KMS-11 (cell line): ENCODE measurements around the gene MTHFD1.

Experiments used
- H2AFZ ChIP-seq: fragments of 200-600 bp; sonication (generic); 2 replicates; pipeline ENCODE4 v1.6.1; 2016; ENCODE audit warnings: antibody characterized with exemption, mixed run types, low read depth
- H3K27ac ChIP-seq: fragments of 200-600 bp; sonication (generic); 2 replicates; pipeline ENCODE4 v1.6.1; 2016; ENCODE audit warnings: mild to moderate bottlenecking, mixed run types
- H3K27me3 ChIP-seq: fragments of 200-600 bp; sonication (generic); 2 replicates; pipeline ENCODE4 v1.6.1; 2017; ENCODE audit warnings: mild to moderate bottlenecking, low read depth, mixed run types, moderate library complexity; ENCODE audit not compliant: insufficient read depth
- H3K36me3 ChIP-seq: fragments of 200-600 bp; sonication (generic); 2 replicates; pipeline ENCODE4 v1.6.1; 2017; ENCODE audit warnings: mild to moderate bottlenecking, mixed run types; ENCODE audit not compliant: insufficient read depth
- H3K4me1 ChIP-seq: fragments of 200-600 bp; sonication (generic); 2 replicates; pipeline ENCODE4 v1.6.1; 2016; ENCODE audit warnings: mild to moderate bottlenecking, low read depth, mixed run types; ENCODE audit not compliant: poor library complexity, severe bottlenecking
- H3K4me2 ChIP-seq: fragments of 200-600 bp; sonication (generic); 2 replicates; pipeline ENCODE4 v1.7.0; 2016; ENCODE audit warnings: mild to moderate bottlenecking, mixed run types
- H3K4me3 ChIP-seq: fragments of 200-600 bp; sonication (generic); IDR thresholded peaks from 2 replicates; pipeline ENCODE4 v1.6.1; 2017; ENCODE audit warnings: low read depth, low read length, mixed read lengths; ENCODE audit not compliant: insufficient read depth
- H3K79me2 ChIP-seq: fragments of 200-600 bp; sonication (generic); 2 replicates; pipeline ENCODE4 v1.6.1; 2016; ENCODE audit warnings: low read depth, mixed run types; ENCODE audit not compliant: insufficient read depth
- H3K9ac ChIP-seq: fragments of 200-600 bp; sonication (generic); 2 replicates; pipeline ENCODE4 v1.6.1; 2016; ENCODE audit warnings: mild to moderate bottlenecking, mixed run types
- H4K20me1 ChIP-seq: fragments of 200-600 bp; sonication (generic); 2 replicates; pipeline ENCODE4 v1.6.1; 2016; ENCODE audit warnings: mild to moderate bottlenecking, mixed run types; ENCODE audit not compliant: insufficient read depth
- CTCF ChIP-seq: fragments of 200-600 bp; sonication (generic); conservative IDR thresholded peaks from 2 replicates; pipeline ENCODE4 v1.6.1; 2017; ENCODE audit warnings: low read depth, mild to moderate bottlenecking, antibody characterized with exemption, low read length, moderate library complexity, mixed read lengths

MTHFD1 gene

GRCh38 chr14:64468451-64468850, 80.3 kb downstream of the MTHFD1 start:
- Histone ChIP-seq H3K27me3 (no peaks in the 10 kb centered on the region), H3K9ac (no peak overlapping the region)

GRCh38 chr14:64474041-64474440, 85.9 kb downstream of the MTHFD1 start:
- H3K4me2 ChIP-seq, result no peak overlapping the region
- H3K9ac ChIP-seq, result no peak overlapping the region
- no peak for TF ChIP-seq CTCF
- H3K27me3 ChIP-seq, result no peaks in the 10 kb centered on the region
- H4K20me1 ChIP-seq, result no peaks in the 10 kb centered on the region
- H3K4me1 ChIP-seq, result no peaks in the 10 kb centered on the region
- no peaks in the 10 kb centered on the region for H3K36me3 ChIP-seq
- H2AFZ ChIP-seq, result no peak overlapping the region
- H3K27ac ChIP-seq, result no peak overlapping the region
- no peaks in the 10 kb centered on the region for H3K79me2 ChIP-seq
- no peak overlapping the region for H3K4me3 ChIP-seq

More at GRCh38 chr14:64468451-64468850, 80.3 kb downstream of the MTHFD1 start:
- H3K4me2 ChIP-seq, result no peak overlapping the region
- H3K27ac ChIP-seq, result no peak overlapping the region
- H2AFZ ChIP-seq, result no peak overlapping the region
- H4K20me1 ChIP-seq, result no peaks in the 10 kb centered on the region
- no peak overlapping the region for H3K4me3 ChIP-seq
- H3K4me1 ChIP-seq, result peaks cover 6% of the 10 kb centered on the region
- no peaks in the 10 kb centered on the region for H3K36me3 ChIP-seq
- no peaks in the 10 kb centered on the region for H3K79me2 ChIP-seq
- TF ChIP-seq CTCF, result no peak

DNA sequence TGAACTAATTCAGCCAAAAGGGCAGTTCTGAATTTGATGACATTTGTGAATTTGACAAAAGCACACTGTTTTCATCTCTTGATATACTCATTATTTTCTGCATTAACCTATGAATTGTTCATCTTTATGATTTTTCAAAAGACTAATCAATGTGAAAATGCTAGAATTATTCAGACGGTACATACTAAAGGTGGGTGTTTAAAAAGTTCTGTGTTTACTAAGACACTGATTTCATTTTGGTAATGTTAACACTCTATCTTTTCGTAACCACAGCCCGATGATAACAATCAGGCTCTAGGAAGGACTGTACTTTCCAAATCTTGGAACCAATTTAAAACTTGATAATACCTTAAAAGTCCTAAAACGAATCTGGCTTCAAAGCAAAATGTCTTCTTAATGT, 86.5 kb downstream of the MTHFD1 start:
- Histone ChIP-seq H3K79me2 (no peaks in the 10 kb centered on the region), H3K9ac (no peak overlapping the region), H3K36me3 (no peaks in the 10 kb centered on the region), H4K20me1 (no peaks in the 10 kb centered on the region), H3K4me2 (no peak overlapping the region), H2AFZ (no peak overlapping the region), H3K27ac (no peak overlapping the region), H3K27me3 (no peaks in the 10 kb centered on the region), H3K4me1 (no peaks in the 10 kb centered on the region), H3K4me3 (no peak overlapping the region)
- no peak for TF ChIP-seq CTCF

- Histone ChIP-seq H3K27me3 (no peaks in the 10 kb centered on the region), H3K36me3 (no peaks in the 10 kb centered on the region), H2AFZ (no peak overlapping the region), H3K79me2 (no peaks in the 10 kb centered on the region), H3K27ac (no peak overlapping the region), H3K4me1 (no peaks in the 10 kb centered on the region), H3K4me3 (no peak overlapping the region), H3K9ac (no peak overlapping the region), H3K4me2 (no peak overlapping the region), H4K20me1 (no peaks in the 10 kb centered on the region)
- TF ChIP-seq CTCF, result no peak
Observed at GRCh38 chr14:64475585-64476273, 87.6 kb downstream of the MTHFD1 start.
